Ovary (tissue), 9 donors: ENCODE results near the gene FOXP1. TPM values are rescaled to one million over a fixed set of nuclear protein-coding genes. Genes with fewer than 3 reads are reported as not detected.

Experiments used
- DNase-seq, 5 donors: peaks; one replicate each; pipeline ENCODE4 v3.0.0-alpha.2; 2019 to 2020
- H3K27ac ChIP-seq, 2 donors: fragments of 200-600 bp; one replicate each; pipeline versions ENCODE4 v1.5.1 to v1.8.0; 2019 to 2022
- H3K27me3 ChIP-seq: fragments of 200-600 bp; one replicate; pipeline ENCODE4 v1.8.0; 2022
- H3K36me3 ChIP-seq: fragments of 200-600 bp; sonication (generic); one replicate; pipeline ENCODE4 v1.5.1; 2019
- H3K4me1 ChIP-seq: one replicate; pipeline ENCODE4 v1.8.1; 2013; ENCODE audit warnings: mild to moderate bottlenecking, moderate library complexity; ENCODE audit not compliant: insufficient read depth
- H3K4me3 ChIP-seq: fragments of 200-600 bp; sonication (generic); one replicate; pipeline ENCODE4 v1.5.1; 2017
- H3K9me3 ChIP-seq, 2 donors: fragments of 200-600 bp in 1 of 2; sonication (generic) in 1 of 2; one replicate each; pipeline versions ENCODE4 v1.5.1 to v1.8.1; 2013 to 2019; ENCODE audit warnings: mild to moderate bottlenecking in 1 of 2, moderate library complexity in 1 of 2
- CTCF ChIP-seq, 3 donors: fragments of 450-650 bp in 2 of 3; fragments of 200-600 bp in 1 of 3; IDR thresholded peaks; one replicate each; pipeline versions ENCODE4 v1.5.1 to v1.8.0; 2016 to 2022; ENCODE audit warnings: antibody characterized with exemption in 3 of 3, mild to moderate bottlenecking in 1 of 3
- EP300 ChIP-seq: sonication (generic); formaldehyde crosslinking; IDR thresholded peaks from one replicate; pipeline ENCODE4 v1.6.1; 2017; ENCODE audit warnings: antibody characterized with exemption
- POLR2A ChIP-seq: fragments of 450-650 bp; IDR thresholded peaks from one replicate; pipeline ENCODE4 v1.6.1; 2017; ENCODE audit warnings: antibody characterized with exemption, mild to moderate bottlenecking, moderate library complexity
- WGBS, 3 donors: extraction: QIAGEN DNeasy Blood & Tissue Kit in 1 of 3; methylation state at CpG; one replicate each; pipeline versions ENCODE4 v1.1.5 to v1.1.7; 2013 to 2017; 5-methylcytosine and 5-hydroxymethylcytosine counted together
- intact Hi-C, 4 donors: fragments of 100-400 bp; cut with DNase I; formaldehyde crosslinking; loops; one replicate each; pipeline versions ENCODE4 v1.11.0 to v1.15.1; 2022 to 2023
- polyA plus RNA-seq, 2 donors: library from polyadenylated mRNA; stranded (reverse); fragments of 200-250 nt in 1 of 2; fragments of 350-450 nt in 1 of 2; fragmentation: Illumina TruSeq in 1 of 2; extraction: RNeasy Lipid Tissue Mini Kit (QIAGEN cat#74804) in 1 of 2; gene quantifications; one replicate each; pipeline ENCODE4 v1.2.3, GENCODE V29; 2013 to 2014
- total RNA-seq, 7 donors: library from RNA; depleted of rRNA in 2 of 7; stranded (reverse); fragments of >200 nt in 2 of 7; fragmentation: NEBNext Ultra II Directional in 3 of 7; extraction: Animal tissue kit (Norgen Biotek cat#: 25700) in 3 of 7; gene quantifications; one replicate each; pipeline versions ENCODE4 v1.1.0 to v1.2.4, GENCODE V29; 2016 to 2023
- donor health status: DM: no; HTN: no; CAD: no; lungs with moderate emphysema.
- donor health status: DM: no; HTN: no; CAD: no.
- donor health status: Bipolar disorder and iron deficiency.
- donor health status: DM: yes; HTN: yes; CAD: no.
- donor health status: DM: no; HTN: no; CAD: no.
- donor health status: DM: yes; HTN: yes; CAD: no.

The FOXP1 gene
- total and polyA plus RNA-seq, 9 donors, result 31.7 to 126 (median 114) TPM

GRCh38 chr3:71490692-71491091 is 92.8 kb downstream of the FOXP1 start:
- H3K36me3 ChIP-seq, result no peaks in the 10 kb centered on the region
- no peaks in the 10 kb centered on the region for H3K4me1 ChIP-seq
- intact Hi-C loops, result no loop called here
- TF ChIP-seq EP300 (no peak), CTCF (IDR thresholded peaks at IDR 0.05) (no peak), POLR2A (no peak)
- H3K4me3 ChIP-seq, result no peak overlapping the region
- DNase-seq, result no peak
- no peaks in the 10 kb centered on the region for H3K9me3 ChIP-seq
- WGBS, 3 donors, result 98 to 100% (median 99%) methylated on average over 3 of the region's 3 CpGs
- no peak overlapping the region for H3K27ac ChIP-seq
- no peaks in the 10 kb centered on the region for H3K27me3 ChIP-seq

- intact Hi-C loops, result no loop called here
- Histone ChIP-seq H3K4me1 (no peaks in the 10 kb centered on the region), H3K36me3 (no peaks in the 10 kb centered on the region), H3K9me3 (no peaks in the 10 kb centered on the region), H3K4me3 (no peak overlapping the region), H3K27ac (no peak overlapping the region), H3K27me3 (no peaks in the 10 kb centered on the region)
- TF ChIP-seq EP300 (no peak), CTCF (IDR thresholded peaks at IDR 0.05) (no peak), POLR2A (no peak)
- 93 to 95% (median 93%) methylated on average over 9 of the region's 9 CpGs for WGBS, 3 donors
- DNase-seq, result no peak
These were observed 94.2 kb downstream of the FOXP1 start for GRCh38 chr3:71489315-71489761.

- WGBS, 3 donors, result 86 to 92% (median 92%) methylated on average over 9 of the region's 9 CpGs
- no peaks in the 10 kb centered on the region for H3K27me3 ChIP-seq
- no peak overlapping the region for H3K27ac ChIP-seq
- H3K4me3 ChIP-seq, result no peak overlapping the region
- no peak for TF ChIP-seq POLR2A
- TF ChIP-seq EP300, result no peak
- TF ChIP-seq CTCF (IDR thresholded peaks at IDR 0.05), result no peak
- H3K9me3 ChIP-seq, result no peaks in the 10 kb centered on the region
- H3K4me1 ChIP-seq, result no peaks in the 10 kb centered on the region
- intact Hi-C loops, result no loop called here
- no peaks in the 10 kb centered on the region for H3K36me3 ChIP-seq
- DNase-seq, result no peak
These were observed 94.6 kb downstream of the FOXP1 start for GRCh38 chr3:71488882-71489281.

GRCh38 chr3:71488391-71488809 is 95.1 kb downstream of the FOXP1 start:
- intact Hi-C loops, result no loop called here
- no peak for DNase-seq
- H3K9me3 ChIP-seq, result no peaks in the 10 kb centered on the region
- WGBS, 3 donors, result 88 to 92% (median 89%) methylated on average over 6 of the region's 6 CpGs
- no peaks in the 10 kb centered on the region for H3K36me3 ChIP-seq
- H3K4me1 ChIP-seq, result no peaks in the 10 kb centered on the region
- H3K4me3 ChIP-seq, result no peak overlapping the region
- no peak overlapping the region for H3K27ac ChIP-seq
- no peaks in the 10 kb centered on the region for H3K27me3 ChIP-seq
- TF ChIP-seq POLR2A (no peak), EP300 (no peak), CTCF (IDR thresholded peaks at IDR 0.05) (no peak)

GRCh38 chr3:71487418-71487817 is 96.1 kb downstream of the FOXP1 start:
- TF ChIP-seq EP300 (no peak), CTCF (IDR thresholded peaks at IDR 0.05) (no peak), POLR2A (no peak)
- Histone ChIP-seq H3K36me3 (no peaks in the 10 kb centered on the region), H3K27ac (no peak overlapping the region), H3K4me3 (no peak overlapping the region), H3K4me1 (no peaks in the 10 kb centered on the region), H3K9me3 (no peaks in the 10 kb centered on the region), H3K27me3 (no peaks in the 10 kb centered on the region)
- intact Hi-C loops, result no loop called here
- DNase-seq, result no peak
- 83 to 97% (median 96%) methylated on average over 5 of the region's 5 CpGs for WGBS, 3 donors
